ENCODE data around the gene TNFRSF19.
"Not testable (repeated sequence)": the region's sequence is repeated elsewhere in the genome, so short reads cannot be mapped to it uniquely, and the experiment has no call there.

TNFRSF19 gene

DNA sequence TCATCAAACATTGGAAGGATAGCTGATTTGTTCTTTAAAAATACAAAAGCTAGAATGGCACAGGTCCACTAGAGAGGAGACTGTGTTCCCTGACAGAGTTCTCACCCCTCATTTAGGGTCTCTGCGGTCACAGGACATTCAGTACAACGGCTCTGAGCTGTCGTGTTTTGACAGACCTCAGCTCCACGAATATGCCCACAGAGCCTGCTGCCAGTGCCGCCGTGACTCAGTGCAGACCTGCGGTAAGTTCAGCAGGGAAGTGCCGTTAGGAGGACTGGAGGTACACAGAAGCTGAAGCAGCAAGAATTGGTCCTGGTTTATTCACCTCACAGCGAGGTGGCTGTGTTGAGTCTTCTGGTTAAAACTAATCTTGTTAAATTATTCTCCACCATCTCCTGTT, 90.0 kb downstream of the TNFRSF19 start:
- in situ Hi-C loops (cut with HindIII; ENCODE audit: low pct_unique_long_range_greater_than_20kb, low sequenced_read_pairs) = no loop called here

DNA sequence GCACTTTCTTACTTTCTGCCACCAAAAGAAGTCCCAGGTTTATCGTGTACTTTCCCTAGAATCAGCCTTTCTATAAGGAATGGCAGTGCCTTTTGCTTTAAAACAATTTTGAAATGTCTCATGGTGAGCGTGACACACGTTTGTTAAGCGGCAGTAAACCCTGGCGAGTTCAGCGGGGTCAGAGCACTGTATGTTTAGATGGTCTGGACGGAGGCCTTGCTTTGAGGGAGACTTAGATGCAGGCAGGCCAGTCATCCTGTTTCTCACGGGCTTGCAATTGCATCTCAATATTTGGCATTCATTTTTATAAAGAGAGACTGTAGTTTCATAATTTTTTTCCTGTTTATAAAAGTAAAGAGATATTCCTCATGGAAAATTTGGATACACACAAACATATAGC, 96.4 kb downstream of the TNFRSF19 start:
- DNase-seq (ENCODE audit: low read depth in 1 of 2, low spot score in 1 of 2) = no peak
- in situ Hi-C loops (cut with HindIII; ENCODE audit: low pct_unique_long_range_greater_than_20kb, low sequenced_read_pairs) = no loop called here
- no peak for TF ChIP-seq JUND (IDR thresholded peaks at IDR 0.05; ENCODE audit: low read depth)

More for the DNA sequence above, 90.0 kb downstream of the TNFRSF19 start:
- DNase-seq (ENCODE audit: low read depth in 1 of 2, low spot score in 1 of 2) = no peak
- no peak for TF ChIP-seq JUND (IDR thresholded peaks at IDR 0.05; ENCODE audit: low read depth)

DNA sequence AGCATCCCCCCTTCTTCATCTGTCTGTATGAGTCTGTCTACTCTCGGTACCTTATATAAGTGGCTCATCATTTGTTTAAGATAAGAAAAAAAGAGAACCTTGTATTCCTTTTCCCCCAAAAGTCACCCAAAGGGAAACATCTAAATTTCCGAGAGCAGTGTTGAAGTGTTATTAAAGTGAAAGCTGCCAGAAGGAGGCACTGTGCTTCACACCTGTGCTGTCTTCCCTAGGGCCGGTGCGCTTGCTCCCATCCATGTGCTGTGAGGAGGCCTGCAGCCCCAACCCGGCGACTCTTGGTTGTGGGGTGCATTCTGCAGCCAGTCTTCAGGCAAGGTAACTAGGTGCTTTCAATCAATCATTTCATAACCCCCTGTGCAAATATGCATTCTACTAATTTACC, 97.5 kb downstream of the TNFRSF19 start:
- DNase-seq (ENCODE audit: low read depth in 1 of 2, low spot score in 1 of 2) = no peak
- no peak for TF ChIP-seq JUND (IDR thresholded peaks at IDR 0.05; ENCODE audit: low read depth)
- in situ Hi-C loops (cut with HindIII; ENCODE audit: low pct_unique_long_range_greater_than_20kb, low sequenced_read_pairs) = no loop called here

DNA sequence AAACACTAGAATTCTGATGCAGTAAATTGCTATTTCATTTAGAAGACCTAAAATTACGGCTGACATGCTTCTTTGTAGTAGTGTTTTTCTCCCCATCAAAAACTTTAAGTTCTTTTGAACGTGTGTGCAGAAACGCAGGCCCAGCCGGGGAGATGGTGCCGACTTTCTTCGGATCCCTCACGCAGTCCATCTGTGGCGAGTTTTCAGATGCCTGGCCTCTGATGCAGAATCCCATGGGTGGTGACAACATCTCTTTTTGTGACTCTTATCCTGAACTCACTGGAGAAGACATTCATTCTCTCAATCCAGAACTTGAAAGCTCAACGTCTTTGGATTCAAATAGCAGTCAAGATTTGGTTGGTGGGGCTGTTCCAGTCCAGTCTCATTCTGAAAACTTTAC, 98.3 kb downstream of the TNFRSF19 start:
- no peak for TF ChIP-seq JUND (IDR thresholded peaks at IDR 0.05; ENCODE audit: low read depth)
- in situ Hi-C loops (cut with HindIII; ENCODE audit: low pct_unique_long_range_greater_than_20kb, low sequenced_read_pairs) = no loop called here
- DNase-seq (ENCODE audit: low read depth in 1 of 2, low spot score in 1 of 2) = no peak

DNA sequence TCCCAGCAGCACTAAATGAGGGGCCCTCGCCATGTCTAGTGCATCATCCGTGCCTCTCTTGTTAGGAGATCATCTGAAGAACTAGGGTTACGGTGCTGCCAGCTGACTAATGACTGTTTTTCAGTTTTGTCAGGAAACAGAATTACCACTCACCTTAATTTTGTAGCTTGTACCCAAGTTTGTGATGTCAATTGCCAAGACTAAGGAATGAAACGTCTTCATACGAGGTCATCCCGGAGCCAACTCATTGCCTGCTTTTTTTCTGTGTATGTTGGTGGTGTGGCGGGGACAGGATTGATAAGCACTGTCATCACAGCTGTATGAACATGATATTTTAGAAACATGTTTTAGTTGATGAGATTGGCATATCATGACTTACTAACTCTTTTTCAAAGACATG, 100.6 kb downstream of the TNFRSF19 start:
- no peak for TF ChIP-seq JUND (IDR thresholded peaks at IDR 0.05; ENCODE audit: low read depth)
- in situ Hi-C loops (cut with HindIII; ENCODE audit: low pct_unique_long_range_greater_than_20kb, low sequenced_read_pairs) = no loop called here

DNA sequence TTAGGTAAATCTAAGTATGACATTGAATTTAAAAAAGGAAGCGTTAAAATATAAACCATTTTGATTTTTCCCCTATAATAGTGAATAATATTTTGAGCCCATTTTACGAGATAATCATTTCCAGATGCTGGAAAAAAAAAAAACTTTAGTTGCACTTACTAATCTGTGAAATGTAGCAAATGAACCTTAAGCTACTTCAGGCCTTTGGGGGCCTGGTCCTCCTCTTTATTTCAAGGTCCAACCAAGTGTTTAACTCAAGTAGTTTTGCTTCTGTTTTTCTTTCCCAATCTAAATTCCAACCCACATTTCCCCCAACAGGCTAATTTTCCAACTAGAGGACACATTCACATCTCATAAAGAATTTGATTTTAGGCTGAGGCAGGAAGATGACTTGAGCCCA, 101.2 kb downstream of the TNFRSF19 start:
- no peak for DNase-seq (ENCODE audit: low read depth in 1 of 2, low spot score in 1 of 2)
- in situ Hi-C loops (cut with HindIII; ENCODE audit: low pct_unique_long_range_greater_than_20kb, low sequenced_read_pairs) = no loop called here
- TF ChIP-seq JUND (IDR thresholded peaks at IDR 0.05; ENCODE audit: low read depth) = no peak

More for the DNA sequence above, 100.6 kb downstream of the TNFRSF19 start:
- no peak for DNase-seq (ENCODE audit: low read depth in 1 of 2, low spot score in 1 of 2)

DNA sequence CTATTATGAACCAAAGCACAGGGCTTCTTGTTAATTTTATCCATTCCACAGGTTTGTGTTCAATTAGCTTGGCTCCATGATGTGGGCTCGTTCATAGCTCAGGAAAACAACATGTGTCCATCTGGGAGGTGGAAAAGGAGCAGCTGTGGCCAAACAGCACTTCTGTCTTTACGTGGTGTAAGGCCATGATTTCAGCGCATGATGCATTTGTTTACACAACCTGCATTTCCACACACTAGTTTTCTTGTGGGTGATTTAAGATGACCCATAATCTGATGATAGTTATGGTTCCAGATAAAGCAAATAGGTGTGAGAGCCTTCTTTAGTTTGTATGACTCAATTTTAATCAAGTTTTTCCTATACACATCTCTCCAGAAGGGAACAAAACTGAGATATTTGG, 101.7 kb downstream of the TNFRSF19 start:
- DNase-seq (ENCODE audit: low read depth in 1 of 2, low spot score in 1 of 2) = no peak
- in situ Hi-C loops (cut with HindIII; ENCODE audit: low pct_unique_long_range_greater_than_20kb, low sequenced_read_pairs) = no loop called here
- TF ChIP-seq JUND (IDR thresholded peaks at IDR 0.05; ENCODE audit: low read depth) = no peak

DNA sequence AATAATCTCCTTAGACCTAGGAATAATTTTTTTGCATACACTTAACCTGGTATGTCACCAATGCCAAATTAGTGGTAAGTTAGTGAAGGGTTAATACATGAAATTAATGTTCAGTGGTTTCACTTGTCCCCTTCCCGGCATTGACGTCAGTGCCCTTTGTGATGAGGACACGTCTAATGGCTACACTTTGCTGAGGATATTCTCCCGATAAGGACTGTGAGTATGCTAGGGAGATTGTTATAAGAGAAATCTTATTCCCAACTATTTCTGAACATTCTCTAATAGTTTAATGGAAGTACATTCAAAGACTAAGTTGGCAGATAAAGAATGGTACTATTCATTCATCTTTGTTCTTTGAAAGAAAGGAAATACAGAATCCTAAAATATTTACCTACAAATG, 102.4 kb downstream of the TNFRSF19 start:
- no peak for TF ChIP-seq JUND (IDR thresholded peaks at IDR 0.05; ENCODE audit: low read depth)
- in situ Hi-C loops (cut with HindIII; ENCODE audit: low pct_unique_long_range_greater_than_20kb, low sequenced_read_pairs) = no loop called here
- DNase-seq (ENCODE audit: low read depth in 1 of 2, low spot score in 1 of 2) = no peak

DNA sequence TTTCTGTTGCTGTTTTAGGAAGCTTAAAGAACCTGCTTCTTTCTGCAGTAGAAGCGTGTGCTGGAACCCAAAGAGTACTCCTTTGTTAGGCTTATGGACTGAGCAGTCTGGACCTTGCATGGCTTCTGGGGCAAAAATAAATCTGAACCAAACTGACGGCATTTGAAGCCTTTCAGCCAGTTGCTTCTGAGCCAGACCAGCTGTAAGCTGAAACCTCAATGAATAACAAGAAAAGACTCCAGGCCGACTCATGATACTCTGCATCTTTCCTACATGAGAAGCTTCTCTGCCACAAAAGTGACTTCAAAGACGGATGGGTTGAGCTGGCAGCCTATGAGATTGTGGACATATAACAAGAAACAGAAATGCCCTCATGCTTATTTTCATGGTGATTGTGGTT, 103.1 kb downstream of the TNFRSF19 start:
- DNase-seq (ENCODE audit: low read depth in 1 of 2, low spot score in 1 of 2) = no peak
- TF ChIP-seq JUND (IDR thresholded peaks at IDR 0.05; ENCODE audit: low read depth) = no peak
- in situ Hi-C loops (cut with HindIII; ENCODE audit: low pct_unique_long_range_greater_than_20kb, low sequenced_read_pairs) = no loop called here

DNA sequence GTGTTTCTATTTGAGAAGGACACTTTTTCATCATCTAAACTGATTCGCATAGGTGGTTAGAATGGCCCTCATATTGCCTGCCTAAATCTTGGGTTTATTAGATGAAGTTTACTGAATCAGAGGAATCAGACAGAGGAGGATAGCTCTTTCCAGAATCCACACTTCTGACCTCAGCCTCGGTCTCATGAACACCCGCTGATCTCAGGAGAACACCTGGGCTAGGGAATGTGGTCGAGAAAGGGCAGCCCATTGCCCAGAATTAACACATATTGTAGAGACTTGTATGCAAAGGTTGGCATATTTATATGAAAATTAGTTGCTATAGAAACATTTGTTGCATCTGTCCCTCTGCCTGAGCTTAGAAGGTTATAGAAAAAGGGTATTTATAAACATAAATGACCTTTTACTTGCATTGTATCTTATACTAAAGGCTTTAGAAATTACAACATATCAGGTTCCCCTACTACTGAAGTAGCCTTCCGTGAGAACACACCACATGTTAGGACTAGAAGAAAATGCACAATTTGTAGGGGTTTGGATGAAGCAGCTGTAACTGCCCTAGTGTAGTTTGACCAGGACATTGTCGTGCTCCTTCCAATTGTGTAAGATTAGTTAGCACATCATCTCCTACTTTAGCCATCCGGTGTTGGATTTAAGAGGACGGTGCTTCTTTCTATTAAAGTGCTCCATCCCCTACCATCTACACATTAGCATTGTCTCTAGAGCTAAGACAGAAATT, 103.8 kb downstream of the TNFRSF19 start:
- in situ Hi-C loops (cut with HindIII; ENCODE audit: low pct_unique_long_range_greater_than_20kb, low sequenced_read_pairs) = no loop called here
- DNase-seq (ENCODE audit: low read depth in 1 of 2, low spot score in 1 of 2) = no peak
- TF ChIP-seq JUND (IDR thresholded peaks at IDR 0.05; ENCODE audit: low read depth) = no peak

DNA sequence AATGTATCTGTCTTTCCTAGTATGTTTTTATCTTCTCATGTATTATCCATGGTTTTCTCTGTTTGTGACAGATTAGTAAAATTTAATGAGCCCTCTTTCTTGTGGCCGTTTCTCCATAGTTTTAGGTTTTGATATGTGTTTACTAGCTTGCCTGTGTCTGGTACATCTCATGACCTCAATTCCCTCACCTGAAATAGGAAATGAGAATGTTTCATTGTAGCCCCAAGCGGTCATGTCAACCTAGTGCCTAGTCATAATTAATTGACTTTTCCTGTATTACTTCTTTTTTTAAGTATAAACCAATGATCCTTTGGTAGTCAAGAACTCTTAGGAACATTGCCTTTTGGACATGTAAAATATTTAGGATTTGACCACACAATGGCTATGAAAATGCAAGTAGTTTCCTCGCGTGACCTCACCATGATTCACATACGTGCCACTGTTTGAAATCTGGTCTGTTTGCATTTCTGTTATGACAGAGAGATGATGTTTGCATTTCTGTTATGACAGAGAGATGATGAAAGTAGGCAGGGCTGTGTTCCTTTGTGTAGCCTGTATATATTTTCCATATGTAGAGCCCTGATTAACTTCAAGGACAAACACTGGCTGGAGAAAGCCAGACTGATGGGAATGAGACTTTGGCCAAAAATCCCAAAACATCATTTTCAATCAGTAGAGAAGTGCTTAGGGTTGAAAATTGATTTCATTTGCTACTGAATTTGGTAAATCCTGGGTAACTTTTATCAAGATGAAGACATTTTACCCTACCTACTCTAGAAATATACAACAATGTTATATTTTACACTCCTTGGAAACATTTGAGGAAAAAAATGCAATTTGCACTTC, 104.8 kb downstream of the TNFRSF19 start:
- peak in 1 of 2 experiments; percentile 2 for DNase-seq (ENCODE audit: low read depth in 1 of 2, low spot score in 1 of 2)
- TF ChIP-seq JUND (IDR thresholded peaks at IDR 0.05; ENCODE audit: low read depth) = no peak
- in situ Hi-C loops (cut with HindIII; ENCODE audit: low pct_unique_long_range_greater_than_20kb, low sequenced_read_pairs) = no loop called here

DNA sequence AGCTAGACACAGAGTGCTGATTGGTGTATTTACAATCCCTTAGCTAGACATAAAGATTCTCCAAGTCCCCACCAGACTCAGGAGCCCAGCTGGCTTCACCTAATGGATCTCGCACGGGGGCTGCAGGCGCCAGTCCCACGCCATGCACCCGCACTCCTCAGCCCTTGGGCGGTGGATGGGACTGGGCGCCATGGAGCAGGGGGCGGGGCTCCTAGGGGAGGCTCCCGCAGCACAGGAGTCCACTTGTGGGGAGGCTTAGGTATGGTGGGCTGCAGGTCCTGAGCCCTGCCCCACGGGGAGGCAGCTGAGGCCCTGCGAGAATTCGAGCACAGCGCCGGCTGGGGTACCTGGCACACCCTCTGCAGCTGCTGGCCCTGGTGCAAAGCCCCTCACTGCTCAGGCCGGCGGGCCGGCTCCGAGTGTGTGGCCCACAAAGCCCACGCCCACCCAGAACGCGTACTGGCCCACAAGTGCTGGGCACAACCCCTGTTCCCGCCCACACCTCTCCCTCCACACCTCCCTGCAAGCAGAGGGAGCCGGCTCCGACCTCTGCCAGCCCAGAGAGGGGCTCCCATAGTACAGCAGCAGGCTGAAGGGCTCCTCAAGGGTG, 107.6 kb downstream of the TNFRSF19 start:
- DNase-seq (ENCODE audit: low read depth in 1 of 2, low spot score in 1 of 2); in situ Hi-C loops (cut with HindIII; ENCODE audit: low pct_unique_long_range_greater_than_20kb, low sequenced_read_pairs): not testable (repeated sequence)

DNA sequence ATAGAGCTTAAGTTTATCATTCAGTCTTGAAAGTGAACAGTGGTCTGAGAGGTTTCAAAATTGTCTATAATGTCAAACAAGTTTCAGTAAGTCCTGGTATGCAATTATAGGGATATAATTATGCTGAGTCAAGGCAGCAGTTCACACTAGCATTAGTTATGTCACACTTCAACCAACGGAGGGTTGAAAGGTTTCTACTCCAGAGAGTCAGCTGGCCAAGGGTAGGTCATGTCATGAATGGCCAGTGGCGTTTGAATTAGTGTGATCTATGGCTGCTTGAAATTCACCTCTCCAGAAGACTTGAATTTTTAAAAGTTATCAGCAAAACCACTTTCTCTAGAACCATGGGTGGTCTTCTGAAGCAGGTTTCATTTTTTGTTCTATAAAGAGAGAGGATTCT, 108.6 kb downstream of the TNFRSF19 start:
- in situ Hi-C loops (cut with HindIII; ENCODE audit: low pct_unique_long_range_greater_than_20kb, low sequenced_read_pairs) = no loop called here
- TF ChIP-seq JUND (IDR thresholded peaks at IDR 0.05; ENCODE audit: low read depth) = no peak
- DNase-seq (ENCODE audit: low read depth in 1 of 2, low spot score in 1 of 2) = no peak

Data from T47D (cell line).